Activated T-cell treated with anti-CD3 and anti-CD28 coated beads, Interleukin-2, amount 50 U/mL, for 4 hours (primary cell): ENCODE results near the gene CD99. TPM values are rescaled to one million over a fixed set of nuclear protein-coding genes. Genes with fewer than 3 reads are reported as not detected.
"Not testable (repeated sequence)": the region's sequence is repeated elsewhere in the genome, so short reads cannot be mapped to it uniquely, and the experiment has no call there.

ENCODE experiments used
- ATAC-seq, 2 donors: fragments of 200-7000 bp; cut with Tn5 transposase; one replicate each; pipeline ENCODE4 v1.10.0; 2021
- DNase-seq: peaks from one replicate; pipeline ENCODE4 v3.0.0-alpha.2; 2020
- H3K27me3 Mint-ChIP-seq: one replicate; pipeline ENCODE4 v1.8.0; 2021; ENCODE audit warnings: low read depth, mixed read lengths
- H3K36me3 Mint-ChIP-seq: one replicate; pipeline ENCODE4 v1.8.0; 2022; ENCODE audit warnings: mixed read lengths; ENCODE audit not compliant: insufficient read depth
- H3K4me1 Mint-ChIP-seq: one replicate; pipeline ENCODE4 v1.8.0; 2021; ENCODE audit warnings: low read depth, mixed read lengths
- H3K4me3 Mint-ChIP-seq: one replicate; pipeline ENCODE4 v1.8.0; 2021; ENCODE audit warnings: mild to moderate bottlenecking, moderate library complexity, mixed read lengths
- H3K9me3 Mint-ChIP-seq: one replicate; pipeline ENCODE4 v1.8.0; 2021; ENCODE audit warnings: mixed read lengths
- total RNA-seq, 3 donors: library from RNA; stranded (reverse); gene quantifications; one replicate each; pipeline ENCODE4 v1.2.1, GENCODE V29; 2021

CD99 gene
- total RNA-seq, 3 donors from 2014 or later, result 138 to 219 (median 164) TPM

DNA sequence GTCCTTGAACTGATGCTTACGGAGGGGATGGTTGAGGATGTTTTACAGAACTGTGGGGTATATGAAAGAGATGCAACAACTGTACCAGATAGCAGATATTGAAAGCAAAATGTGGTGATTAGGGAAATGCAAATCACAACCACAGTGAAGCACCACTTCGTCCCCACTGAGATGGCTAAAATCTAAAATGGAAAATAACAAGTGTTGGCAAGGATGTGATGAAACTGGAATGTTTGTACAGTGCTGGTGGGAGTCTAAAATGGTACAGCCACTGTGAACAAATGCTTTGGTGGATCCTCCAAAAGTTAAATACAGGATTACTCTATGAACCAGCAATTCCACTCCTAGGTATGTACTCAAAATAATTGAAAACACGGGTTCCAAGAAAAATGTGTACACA lies 83.7 kb downstream of the CD99 start:
- H3K27me3 Mint-ChIP-seq, result peaks cover 28% of the 10 kb centered on the region
- no peaks in the 10 kb centered on the region for H3K36me3 Mint-ChIP-seq
- H3K9me3 Mint-ChIP-seq, result peaks cover 11% of the 10 kb centered on the region
- DNase-seq (no peak), ATAC-seq (no peak)
- H3K4me3 Mint-ChIP-seq, result no peak overlapping the region
- H3K4me1 Mint-ChIP-seq, result no peaks in the 10 kb centered on the region

DNA sequence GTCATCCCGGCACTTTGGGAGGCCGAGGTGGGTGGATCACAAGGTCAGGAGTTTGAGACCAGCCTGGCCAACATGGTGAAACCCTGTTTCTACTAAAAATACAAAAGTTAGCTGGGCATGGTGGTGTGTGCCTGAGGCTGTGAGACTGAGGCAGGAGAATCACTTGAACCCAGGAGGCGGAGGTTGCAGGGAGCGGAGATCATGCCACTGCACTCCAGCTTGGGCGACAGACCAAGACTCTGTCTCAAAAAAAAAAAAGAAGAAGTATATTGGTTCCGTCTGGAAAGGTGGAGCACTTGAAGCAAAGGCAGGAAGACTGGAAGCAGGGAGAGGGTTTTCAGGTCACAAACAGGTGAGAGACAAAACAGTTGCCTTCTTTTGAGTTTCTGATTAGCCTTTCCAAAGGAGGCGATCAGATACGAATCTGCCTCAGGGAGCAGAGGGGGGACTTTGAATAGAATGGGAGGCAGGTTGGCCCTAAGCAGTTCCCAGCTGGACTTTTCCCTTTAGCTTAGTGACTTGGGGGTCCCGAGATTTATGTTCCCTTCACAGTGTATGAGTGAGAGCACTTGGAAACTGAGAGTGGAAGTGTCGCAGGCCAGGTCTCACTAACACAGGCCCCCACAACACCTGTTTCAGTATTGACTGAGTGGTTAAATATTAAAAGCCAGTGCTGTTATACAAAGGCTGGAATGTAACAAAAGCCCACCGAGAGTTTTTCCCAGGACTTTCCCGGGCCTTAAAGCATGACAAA lies 89.6 kb downstream of the CD99 start:
- H3K27me3 Mint-ChIP-seq, ATAC-seq, H3K9me3 Mint-ChIP-seq, H3K4me1 Mint-ChIP-seq, H3K4me3 Mint-ChIP-seq, DNase-seq, H3K36me3 Mint-ChIP-seq: not testable (repeated sequence)

DNA sequence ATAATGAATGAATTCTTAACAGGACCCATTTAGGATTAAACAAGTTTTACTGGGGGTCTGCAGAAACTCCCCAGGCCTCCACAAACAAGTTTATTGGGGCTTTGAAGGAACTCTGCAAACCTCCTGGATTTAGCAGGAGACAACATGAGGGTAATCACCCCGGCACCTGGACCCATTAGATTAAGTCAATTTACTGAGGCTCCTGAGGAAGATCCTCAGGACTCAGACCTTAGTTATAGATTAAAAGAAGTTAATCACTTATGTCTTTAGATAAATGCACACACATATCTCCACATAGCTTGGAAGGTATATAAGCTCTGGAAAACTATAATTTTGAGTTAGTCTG lies 90.1 kb downstream of the CD99 start:
- no peak for DNase-seq
- no peaks in the 10 kb centered on the region for H3K36me3 Mint-ChIP-seq
- H3K4me3 Mint-ChIP-seq, result no peak overlapping the region
- H3K9me3 Mint-ChIP-seq, result no peaks in the 10 kb centered on the region
- H3K4me1 Mint-ChIP-seq, result peaks cover 5% of the 10 kb centered on the region
- H3K27me3 Mint-ChIP-seq, result peaks cover 10% of the 10 kb centered on the region
- ATAC-seq, result no peak

DNA sequence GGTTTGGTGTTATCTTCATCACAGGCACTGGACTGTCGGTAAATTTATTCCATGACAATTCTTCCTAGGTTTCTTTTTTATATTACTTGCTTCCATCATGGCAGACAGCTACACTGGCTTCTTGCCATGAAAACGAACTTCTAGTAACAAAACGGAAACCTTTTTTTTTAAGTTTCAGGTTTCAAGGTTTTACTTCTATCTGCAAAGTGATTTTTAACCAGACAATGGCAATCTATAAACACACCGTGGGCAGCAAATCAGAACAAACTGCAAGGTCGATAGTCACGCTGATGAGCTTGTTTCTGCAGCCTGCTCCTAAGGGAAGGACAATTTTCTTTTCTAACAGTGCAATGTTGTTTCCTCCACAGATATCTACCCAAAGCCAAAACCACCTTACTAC lies 90.6 kb downstream of the CD99 start:
- Mint-ChIP-seq H3K9me3 (no peaks in the 10 kb centered on the region), H3K27me3 (peaks cover 10% of the 10 kb centered on the region), H3K4me3 (no peak overlapping the region), H3K36me3 (no peaks in the 10 kb centered on the region), H3K4me1 (peaks cover 5% of the 10 kb centered on the region)
- DNase-seq (no peak), ATAC-seq (no peak)

GRCh38 chrX:2782171-2782570 lies 91.1 kb downstream of the CD99 start:
- DNase-seq (no peak), ATAC-seq (no peak)
- H3K4me3 Mint-ChIP-seq, result no peak overlapping the region
- no peaks in the 10 kb centered on the region for H3K36me3 Mint-ChIP-seq
- peaks cover 6% of the 10 kb centered on the region for H3K27me3 Mint-ChIP-seq
- no peaks in the 10 kb centered on the region for H3K9me3 Mint-ChIP-seq
- peaks cover 5% of the 10 kb centered on the region for H3K4me1 Mint-ChIP-seq

DNA sequence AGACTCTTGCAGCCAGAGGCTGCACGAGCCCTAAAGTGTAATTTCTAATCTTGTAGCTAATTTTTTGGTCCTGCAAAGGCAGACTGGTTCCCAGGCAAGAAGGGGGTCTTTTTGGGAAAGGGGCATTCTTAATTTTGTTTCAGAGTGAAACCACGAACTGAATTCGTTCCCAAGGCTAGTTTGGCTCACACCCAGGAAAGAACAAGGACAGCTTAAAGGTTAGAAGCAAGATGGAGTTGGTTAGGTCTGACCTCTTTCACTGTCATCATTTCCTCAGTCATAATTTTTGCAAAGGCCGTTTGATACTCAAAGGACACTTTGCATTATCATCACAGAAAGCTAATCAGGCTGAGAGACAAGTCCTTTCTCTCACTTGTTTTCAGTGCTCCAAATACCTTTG lies 91.7 kb downstream of the CD99 start:
- no peaks in the 10 kb centered on the region for H3K36me3 Mint-ChIP-seq
- DNase-seq (no peak), ATAC-seq (no peak)
- H3K9me3 Mint-ChIP-seq, result no peaks in the 10 kb centered on the region
- peaks cover 5% of the 10 kb centered on the region for H3K4me1 Mint-ChIP-seq
- H3K4me3 Mint-ChIP-seq, result no peak overlapping the region
- H3K27me3 Mint-ChIP-seq, result peaks cover 6% of the 10 kb centered on the region

DNA sequence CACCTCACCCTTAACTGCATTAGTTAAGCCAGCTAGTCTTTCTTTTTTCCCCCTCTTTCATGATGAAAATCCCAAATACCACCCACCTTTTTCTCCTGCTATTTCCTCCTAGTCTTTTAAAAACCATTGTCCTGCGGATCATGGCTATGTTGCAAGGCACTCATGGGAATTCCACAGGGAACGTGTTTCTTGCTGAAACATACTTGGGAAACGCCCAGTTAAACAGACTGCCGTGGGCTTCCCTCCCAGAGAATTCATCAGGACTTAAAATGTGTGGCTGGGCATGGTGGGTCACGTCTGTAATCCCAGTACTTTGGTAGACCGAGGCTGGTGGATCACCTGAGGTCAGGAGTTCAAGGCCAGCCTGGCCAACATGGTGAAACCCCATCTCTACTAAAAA lies 92.9 kb downstream of the CD99 start:
- Mint-ChIP-seq H3K27me3 (peaks cover 6% of the 10 kb centered on the region), H3K36me3 (no peaks in the 10 kb centered on the region), H3K9me3 (no peaks in the 10 kb centered on the region), H3K4me1 (peaks cover 5% of the 10 kb centered on the region), H3K4me3 (no peak overlapping the region)
- no peak for DNase-seq
- ATAC-seq, result no peak

DNA sequence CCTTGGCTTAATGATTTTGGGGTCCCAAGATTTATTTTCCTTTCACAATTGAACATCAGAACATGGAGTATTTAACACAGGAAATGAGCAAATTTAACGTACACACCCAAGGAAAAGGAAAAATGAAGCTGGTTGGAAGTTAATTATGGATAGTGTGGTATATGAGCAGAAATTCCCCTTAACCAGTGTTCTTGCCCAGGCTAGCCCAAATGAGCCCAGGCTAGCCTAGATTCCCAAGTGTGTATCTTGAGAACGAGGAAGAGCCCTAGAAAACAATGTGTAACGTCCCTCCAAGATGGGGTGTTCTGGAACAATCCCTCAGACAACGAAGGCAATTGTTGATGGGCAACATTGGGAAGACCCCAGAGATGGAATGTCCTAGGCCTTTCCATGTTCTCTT lies 94.4 kb downstream of the CD99 start:
- Mint-ChIP-seq H3K4me1 (peaks cover 5% of the 10 kb centered on the region), H3K27me3 (peaks cover 3% of the 10 kb centered on the region), H3K9me3 (no peaks in the 10 kb centered on the region), H3K36me3 (no peaks in the 10 kb centered on the region), H3K4me3 (no peak overlapping the region)
- ATAC-seq, result no peak
- no peak for DNase-seq

DNA sequence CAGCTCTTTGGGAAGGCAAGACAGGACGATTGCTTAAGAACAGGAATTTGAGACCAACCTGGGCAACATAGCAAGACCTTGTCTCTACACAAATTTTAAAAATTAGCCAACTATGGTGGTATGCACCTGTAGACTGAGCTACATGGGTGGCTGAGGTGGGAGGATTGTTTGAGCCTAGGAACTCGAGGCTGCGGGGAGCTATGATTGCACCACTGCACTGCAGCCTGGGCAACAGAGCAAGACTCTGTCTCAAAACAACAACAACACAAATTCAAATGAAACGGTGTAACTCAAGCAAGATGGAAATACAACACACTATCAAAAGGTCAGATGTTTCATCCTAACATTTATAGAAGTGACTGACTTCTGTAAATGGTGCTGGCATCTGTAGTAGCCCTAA lies 97.9 kb downstream of the CD99 start:
- no peak for DNase-seq
- Mint-ChIP-seq H3K27me3 (no peaks in the 10 kb centered on the region), H3K9me3 (no peaks in the 10 kb centered on the region), H3K36me3 (no peaks in the 10 kb centered on the region), H3K4me3 (no peak overlapping the region), H3K4me1 (no peaks in the 10 kb centered on the region)
- no peak for ATAC-seq

DNA sequence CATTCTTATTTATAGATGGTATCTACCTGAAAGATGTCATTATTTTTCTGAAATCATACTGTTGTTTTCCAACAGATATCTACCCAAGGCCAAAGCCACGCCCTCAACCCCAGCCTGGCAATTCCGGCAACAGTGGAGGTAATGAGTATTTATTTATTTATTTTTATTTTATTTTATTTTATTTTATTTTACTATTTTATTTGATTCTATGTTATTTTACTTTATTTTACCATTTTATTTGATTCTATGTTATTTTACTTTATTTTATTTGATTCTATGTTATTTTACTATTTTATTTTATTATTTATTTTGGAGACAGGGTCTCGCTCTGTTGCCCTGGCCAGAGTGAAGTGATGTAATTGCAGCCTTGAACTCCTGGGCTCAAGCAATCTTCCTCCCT lies 98.5 kb downstream of the CD99 start:
- Mint-ChIP-seq H3K4me1 (no peaks in the 10 kb centered on the region), H3K4me3 (no peak overlapping the region), H3K27me3 (no peaks in the 10 kb centered on the region), H3K36me3 (no peaks in the 10 kb centered on the region), H3K9me3 (no peaks in the 10 kb centered on the region)
- DNase-seq (no peak), ATAC-seq (no peak)

Other genes starting within 250 kb of the CD99 start
- 10 to 100 TPM; 19.3 to 23.2 (median 22.0) TPM for gene DHRSX, start 190.3 kb upstream of the CD99 start, total RNA-seq
- gene ZBED1, start 190.3 kb upstream of the CD99 start, total RNA-seq, result 10 to 100 TPM; 28.0 to 38.3 (median 36.3) TPM
- not detected for gene XG, start 60.7 kb downstream of the CD99 start, total RNA-seq
- gene GYG2, start 137.6 kb downstream of the CD99 start, total RNA-seq, result not detected
- 1 to 10 TPM in 1 of 3 donors, under 1 TPM in 2; 0.61 to 1.0 (median 0.73) TPM for gene ARSD, start 238.0 kb downstream of the CD99 start, total RNA-seq